HG03135 (cell line): Measurements from ENCODE around the gene SMIM44.
"Not testable (repeated sequence)": the region's sequence is repeated elsewhere in the genome, so short reads cannot be mapped to it uniquely, and the experiment has no call there.

Source experiments
- ATAC-seq: cut with Tn5 transposase; IDR thresholded peaks from one replicate; pipeline ENCODE4 v1.9.1; 2021; ENCODE audit warnings: mild to moderate bottlenecking, moderate library complexity; ENCODE audit not compliant: unreplicated experiment

SMIM44 gene

DNA sequence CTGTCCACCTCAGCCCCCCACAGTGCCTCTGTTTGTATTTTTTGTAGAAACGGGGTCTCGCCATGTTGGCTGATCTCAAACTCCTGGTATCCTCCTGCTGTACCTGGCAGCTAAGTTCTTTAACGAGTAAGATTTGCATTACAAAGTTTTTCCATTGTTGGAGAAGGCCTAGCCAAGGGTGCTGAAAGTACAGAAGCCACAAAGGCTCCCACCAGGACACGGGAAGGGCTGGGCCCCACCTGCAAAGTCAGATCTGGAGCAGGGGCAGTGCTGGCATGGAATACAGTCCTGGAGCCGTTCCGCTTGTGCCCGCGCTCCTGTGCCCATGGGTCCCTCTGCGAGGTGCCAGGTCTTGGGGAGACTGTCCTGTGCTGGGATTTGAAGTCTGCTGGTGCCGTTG lies 35.0 kb upstream of the SMIM44 start:
- no peak for ATAC-seq

- no peak for ATAC-seq
These were observed 34.4 kb upstream of the SMIM44 start for GRCh38 chr19:3517638-3518037.

DNA sequence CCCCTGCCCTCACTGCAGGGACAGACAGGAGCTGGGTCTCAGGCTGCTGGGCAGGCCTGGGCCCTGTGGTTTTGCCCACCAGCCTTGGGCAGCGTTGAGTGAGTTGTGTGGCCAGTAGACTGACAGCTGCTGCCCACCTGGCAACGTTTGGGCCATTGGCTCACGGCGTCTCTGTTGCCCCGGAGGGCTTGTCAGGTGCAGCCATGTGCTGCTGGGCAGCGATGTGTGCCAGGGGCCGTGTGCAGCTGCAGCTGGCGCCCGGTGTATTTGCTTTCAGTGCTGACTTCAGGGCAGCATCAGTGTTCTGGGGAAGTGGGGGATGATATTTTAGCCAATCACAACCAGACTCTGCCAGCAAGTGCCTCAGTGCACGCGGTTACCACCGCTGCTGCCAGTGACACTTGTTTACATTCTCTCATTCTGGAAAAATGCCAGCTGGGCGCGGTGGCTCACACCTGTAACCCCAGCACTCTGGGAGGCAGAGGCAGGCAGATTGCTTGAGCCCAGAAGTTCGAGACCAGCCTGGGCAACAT lies 33.5 kb upstream of the SMIM44 start:
- no peak for ATAC-seq

DNA sequence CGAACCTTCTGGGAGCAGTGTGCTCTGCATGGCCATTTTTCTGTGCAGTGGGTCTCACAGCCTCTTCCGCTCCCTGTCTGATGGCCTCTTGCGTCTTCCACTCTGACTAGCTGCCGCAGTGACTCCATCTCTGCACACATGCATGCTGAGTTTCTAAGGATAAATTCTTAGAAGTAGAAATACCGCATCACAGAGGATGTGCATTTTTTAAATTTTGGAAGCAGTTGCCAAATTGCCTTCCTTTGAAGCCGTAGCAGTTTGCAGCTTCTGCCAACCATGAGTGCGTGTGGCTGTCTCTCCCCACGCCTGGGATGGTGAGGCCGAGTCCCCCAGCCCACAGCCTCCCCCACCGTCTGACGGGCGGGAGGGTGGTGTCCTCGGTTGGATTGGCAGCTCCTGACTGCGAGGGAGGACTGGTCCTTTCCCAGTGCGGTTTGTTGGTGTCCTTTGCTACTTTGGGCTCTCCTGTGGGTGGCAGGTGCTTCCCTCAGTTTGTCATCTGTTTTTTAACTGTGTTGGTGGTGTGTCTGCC lies 32.7 kb upstream of the SMIM44 start:
- no peak for ATAC-seq

DNA sequence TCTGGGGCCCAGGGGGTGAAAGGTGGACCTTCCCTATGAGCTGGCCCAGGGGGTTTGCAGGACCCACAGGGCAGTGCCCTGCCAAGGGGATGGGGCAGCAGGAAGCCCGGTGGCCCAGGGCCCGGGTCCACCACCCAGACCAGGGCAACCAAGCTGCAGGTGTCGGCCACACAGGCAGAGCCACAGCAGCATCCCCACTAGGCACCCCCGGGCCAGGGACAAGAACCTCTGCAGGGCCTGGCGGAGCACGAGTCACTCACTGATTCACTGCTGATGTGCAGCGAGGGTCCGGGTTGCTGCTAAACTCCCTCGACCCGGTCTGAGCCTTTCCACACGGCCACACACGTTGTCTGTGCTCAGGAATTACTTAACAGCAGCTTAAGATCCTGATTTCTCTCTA lies 31.7 kb upstream of the SMIM44 start:
- ATAC-seq, result no peak

- ATAC-seq, result no peak
These were observed 30.2 kb upstream of the SMIM44 start for GRCh38 chr19:3513229-3514140.

DNA sequence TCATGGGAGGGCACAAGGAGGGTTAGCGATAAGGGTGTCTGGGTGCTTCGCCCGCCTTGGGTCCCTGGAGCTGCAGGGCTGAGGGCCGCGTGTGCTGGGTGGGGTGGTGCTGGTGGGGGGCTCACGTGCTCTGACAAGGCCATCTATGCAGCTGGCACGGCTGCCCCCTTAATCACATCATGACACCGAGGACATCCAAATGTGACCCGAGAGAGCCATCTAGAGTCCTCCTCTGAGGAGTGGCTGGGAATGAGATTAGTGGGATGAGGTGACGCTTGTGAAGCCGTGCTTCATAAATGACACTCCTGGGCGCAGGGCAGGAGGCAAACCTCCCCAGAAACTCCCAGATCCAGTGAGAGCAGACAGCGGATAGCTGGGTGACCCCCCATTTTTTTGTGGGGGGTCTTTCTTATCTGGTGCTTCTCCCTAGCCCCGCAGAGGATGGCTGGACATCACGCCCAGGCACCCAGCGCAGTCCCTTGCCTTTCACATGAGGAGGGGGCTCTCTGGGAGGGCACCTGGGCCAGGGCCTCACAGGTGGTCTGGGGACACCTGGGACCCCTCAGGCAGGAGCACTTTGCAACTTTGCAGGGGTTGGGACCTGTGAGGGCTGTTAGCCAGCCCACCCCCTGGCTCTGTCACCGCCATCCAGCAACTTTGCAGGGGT lies 29.5 kb upstream of the SMIM44 start:
- ATAC-seq, result no peak

DNA sequence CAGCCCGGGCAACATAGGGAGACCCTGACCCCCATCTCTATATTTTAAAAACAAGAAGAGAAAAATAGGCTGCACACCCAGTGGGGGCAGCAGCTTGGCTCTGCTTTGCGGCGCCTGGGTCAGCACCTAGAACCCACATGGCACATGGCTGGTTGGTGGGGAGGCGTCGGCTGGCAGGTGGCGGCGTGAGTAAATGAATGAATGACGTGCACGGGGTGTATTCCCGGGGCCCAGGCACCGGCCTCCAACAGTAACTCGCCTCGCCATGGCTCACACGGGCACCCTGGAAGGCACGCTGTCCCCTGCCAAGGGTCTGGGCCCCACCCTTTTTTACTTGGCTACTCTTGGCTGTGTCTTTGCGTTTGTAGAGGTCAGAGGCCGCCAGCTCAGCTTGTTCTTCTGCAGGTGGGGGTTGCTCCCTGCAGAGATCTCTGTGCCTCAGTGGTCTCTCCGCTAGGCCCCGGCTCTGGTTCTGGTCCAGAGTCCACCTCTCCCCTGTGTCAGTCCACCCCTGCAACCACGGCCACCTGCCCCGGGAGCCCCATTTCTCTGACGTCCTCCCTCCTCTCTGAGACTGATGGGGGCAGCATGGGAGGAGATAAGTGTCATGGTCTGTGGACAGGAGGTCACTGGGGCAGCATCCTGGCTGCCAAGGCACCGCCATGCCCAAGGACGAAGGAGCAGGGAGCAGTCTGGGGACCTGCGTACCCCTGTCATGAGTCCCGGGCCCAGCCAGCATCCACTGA lies 28.4 kb upstream of the SMIM44 start:
- ATAC-seq, result no peak

- ATAC-seq, result no peak
These were observed 27.5 kb upstream of the SMIM44 start for GRCh38 chr19:3510727-3511126.

GRCh38 chr19:3509566-3509989 lies 26.3 kb upstream of the SMIM44 start:
- ATAC-seq, result no peak

DNA sequence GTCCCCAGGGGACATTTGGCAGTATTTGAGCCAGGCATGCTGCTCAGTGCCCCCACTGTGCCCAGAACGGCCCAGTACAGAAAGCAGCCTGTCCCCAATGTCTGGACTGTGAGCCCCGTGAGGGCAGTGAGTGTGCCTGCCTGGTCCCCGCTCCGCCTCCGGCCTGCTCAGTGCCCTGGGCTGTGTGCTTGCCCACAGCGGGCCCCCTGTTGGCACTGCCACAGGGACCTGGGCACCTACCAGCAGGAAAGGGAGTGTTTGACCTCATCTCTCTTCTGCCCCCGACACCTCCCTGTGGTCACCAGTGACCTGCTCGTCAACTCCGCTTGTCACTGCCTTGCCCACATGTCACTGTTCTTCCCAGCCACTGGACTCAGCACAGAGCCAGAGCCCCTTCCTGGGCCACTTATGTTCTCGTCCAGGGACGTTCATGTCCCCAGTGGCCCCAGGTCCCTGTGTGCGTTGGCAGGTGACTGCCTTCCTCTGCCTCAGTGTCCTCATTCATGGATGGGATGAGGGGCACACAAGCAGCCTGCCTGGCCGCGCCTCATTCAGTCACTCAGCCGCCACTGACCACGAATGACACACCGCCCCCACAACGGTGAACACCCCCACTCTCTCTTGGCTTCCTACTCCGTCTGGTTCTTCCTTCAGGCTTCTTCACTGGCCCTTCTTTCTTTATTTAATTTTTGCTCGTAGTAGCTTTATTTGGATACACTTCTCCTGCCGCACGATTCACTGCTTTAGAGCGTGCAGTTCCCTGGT lies 25.7 kb upstream of the SMIM44 start:
- no peak for ATAC-seq

DNA sequence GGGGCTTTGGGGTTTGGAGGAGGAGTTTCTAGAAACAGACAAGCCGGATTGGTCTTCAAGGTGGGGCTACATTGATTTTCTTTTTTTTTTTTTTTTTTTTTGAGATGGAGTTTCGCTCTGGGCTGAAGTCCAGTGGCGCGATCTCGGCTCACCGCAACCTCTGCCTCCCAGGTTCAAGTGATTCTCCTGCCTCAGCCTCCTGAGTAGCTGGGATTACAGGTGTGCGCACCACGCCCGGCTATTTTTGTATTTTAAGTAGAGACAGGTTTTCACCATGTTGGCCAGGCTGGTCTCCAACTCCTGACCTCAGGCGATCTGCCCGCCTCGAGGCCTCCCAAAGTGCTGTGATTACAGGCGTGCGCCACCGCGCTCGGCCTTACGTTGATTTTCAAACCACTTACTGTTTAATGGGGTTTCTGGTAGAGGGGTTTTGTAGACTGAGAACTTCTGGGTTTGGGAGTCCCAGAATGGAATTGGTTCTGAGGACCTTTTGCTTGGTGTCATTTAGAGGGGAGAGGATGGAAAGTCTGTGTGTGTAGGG lies 24.9 kb upstream of the SMIM44 start:
- not testable (repeated sequence) for ATAC-seq

GRCh38 chr19:3507371-3508120 lies 24.3 kb upstream of the SMIM44 start:
- no peak for ATAC-seq

- peak; percentile 5 for ATAC-seq
These were observed 23.4 kb upstream of the SMIM44 start for GRCh38 chr19:3506384-3507340.

DNA sequence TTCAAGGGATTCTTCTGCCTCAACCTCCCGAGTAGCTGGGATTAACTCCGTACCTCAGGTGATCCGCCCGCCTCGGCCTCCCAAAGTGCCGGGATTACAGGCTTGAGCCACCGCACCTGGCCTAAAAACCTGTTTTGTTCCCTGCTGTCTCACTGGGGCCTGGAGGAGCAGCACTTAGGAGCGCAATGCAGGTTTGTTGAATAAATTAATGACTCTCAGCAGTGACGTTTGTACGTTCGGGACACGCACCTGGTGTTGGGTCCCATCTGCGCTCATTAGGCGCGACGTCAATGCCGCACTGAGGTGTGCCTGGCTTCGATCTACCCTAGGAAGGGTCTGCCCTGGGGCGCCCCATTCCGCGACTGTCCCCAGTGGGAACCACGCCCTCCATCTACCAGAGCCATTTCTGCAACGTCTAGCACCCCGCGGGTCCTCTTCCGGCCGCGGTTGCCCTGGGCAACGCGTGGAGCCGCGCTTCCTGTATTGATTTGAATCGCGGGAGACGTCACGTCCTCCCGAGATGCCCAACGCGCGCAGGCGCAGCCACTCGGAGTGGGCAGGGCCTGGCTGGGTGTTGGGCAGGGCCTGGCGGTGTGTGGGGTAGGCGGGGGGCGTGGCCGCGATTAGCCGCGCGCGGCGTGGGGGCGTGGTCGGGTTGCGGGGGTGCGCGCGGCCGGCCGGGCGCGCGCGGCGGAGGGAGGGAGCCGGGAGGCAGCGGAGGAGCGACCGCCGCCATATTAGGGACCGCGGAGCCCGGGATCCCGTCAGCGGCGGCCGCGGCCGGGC lies 22.6 kb upstream of the SMIM44 start, which contains the start of gene FZR1:
TSS of gene FZR1 (plus strand) at position 714 of the 786 bp plus-strand sequence. CDS start 16,679 bp downstream, outside the sequence.
- ATAC-seq, result peak; percentile 86

DNA sequence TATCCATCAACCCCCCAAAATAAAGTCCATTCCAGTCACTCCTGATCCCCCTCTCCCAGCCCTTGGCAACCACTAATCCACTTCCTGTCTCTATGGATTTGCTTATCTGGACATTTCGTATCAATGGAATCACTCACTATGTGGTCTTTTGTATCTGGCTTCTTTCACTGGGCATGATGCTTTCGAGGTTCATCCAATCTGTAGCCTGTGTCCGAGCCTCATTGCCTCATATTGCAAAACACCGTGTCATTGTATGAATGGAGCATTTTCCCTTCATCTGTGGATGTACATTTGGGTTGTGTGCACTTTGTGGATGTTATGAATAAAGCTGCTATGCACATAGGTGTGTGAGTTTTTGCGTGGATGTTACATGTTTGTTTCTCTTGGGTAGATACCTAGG lies 21.5 kb upstream of the SMIM44 start:
- no peak for ATAC-seq

DNA sequence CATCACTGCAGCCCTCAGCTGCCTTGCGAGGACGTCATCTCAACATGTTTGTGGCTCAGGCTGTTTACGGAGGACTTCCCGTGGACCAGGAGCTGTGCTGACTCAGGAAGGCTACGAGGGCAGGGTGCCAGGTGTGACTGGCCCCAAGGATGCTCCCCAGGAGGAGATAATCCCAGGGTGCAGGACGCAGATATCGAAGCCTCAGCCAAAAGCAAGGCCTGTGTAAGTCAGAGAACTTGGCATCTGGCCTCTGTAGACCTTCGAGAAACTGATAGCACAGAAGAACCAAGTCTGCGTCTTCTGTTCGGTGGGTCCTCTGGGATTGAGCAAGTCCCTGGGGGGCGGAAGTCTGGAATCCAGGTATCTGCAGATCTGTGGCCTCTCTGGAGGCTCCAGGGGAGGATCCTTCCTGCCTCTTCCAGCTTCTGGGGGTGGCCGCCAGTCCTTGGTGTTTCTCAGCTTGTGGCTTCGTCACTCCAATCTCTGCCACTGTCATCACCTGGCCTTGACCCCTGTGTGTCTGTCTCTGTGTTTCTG lies 19.9 kb upstream of the SMIM44 start:
- ATAC-seq, result no peak
